ENCODE measurements around the gene SIRPA.
"Not testable (repeated sequence)": the region's sequence is repeated elsewhere in the genome, so short reads cannot be mapped to it uniquely, and the experiment has no call there.

SIRPA gene

DNA sequence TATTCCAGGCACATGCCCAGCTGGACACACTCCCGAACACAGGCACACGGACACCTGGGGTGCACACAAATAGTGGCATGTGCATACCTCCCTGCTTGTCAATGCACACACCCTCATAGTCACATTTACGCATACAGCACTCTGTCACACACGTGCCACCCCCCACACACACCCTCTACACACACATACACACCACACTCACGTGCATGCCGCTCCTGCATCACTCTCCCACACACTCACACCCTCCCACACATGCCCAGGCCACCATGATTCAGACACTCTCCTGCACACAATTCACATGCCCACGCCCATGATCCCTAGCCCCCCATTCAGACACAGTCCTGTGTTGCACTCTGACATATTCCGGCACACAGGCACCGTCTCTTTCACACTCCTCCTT lies 13.0 kb downstream of the SIRPA start:
- no peak for DNase-seq

DNA sequence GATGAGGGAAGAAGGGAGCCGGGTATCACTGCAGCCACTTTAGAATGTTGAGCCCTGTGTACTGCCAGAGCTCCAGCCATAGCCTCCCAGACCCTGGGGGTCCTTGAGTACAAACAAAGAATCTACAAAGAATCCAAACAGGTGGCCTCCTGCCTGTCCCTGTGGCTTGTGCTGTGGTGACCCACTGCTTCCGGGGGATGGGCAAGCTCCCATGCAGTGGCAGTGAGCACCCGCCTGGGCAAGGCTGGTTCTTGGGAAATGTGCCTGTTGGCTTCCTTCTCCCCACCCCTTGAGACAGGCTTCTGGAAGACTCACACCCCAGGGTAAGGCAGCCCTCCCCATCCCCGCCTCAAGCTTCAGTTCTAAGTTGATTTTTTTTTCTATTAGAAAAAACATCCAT lies 13.9 kb downstream of the SIRPA start:
- no peak for DNase-seq

GRCh38 chr20:1911536-1911935 lies 16.3 kb downstream of the SIRPA start:
- DNase-seq: no peak

- DNase-seq: no peak
Observed at GRCh38 chr20:1912053-1912452, 16.8 kb downstream of the SIRPA start.

GRCh38 chr20:1912646-1913045 lies 17.4 kb downstream of the SIRPA start:
- DNase-seq: no peak

GRCh38 chr20:1915233-1915632 lies 20.0 kb downstream of the SIRPA start:
- not testable (repeated sequence) for DNase-seq

DNA sequence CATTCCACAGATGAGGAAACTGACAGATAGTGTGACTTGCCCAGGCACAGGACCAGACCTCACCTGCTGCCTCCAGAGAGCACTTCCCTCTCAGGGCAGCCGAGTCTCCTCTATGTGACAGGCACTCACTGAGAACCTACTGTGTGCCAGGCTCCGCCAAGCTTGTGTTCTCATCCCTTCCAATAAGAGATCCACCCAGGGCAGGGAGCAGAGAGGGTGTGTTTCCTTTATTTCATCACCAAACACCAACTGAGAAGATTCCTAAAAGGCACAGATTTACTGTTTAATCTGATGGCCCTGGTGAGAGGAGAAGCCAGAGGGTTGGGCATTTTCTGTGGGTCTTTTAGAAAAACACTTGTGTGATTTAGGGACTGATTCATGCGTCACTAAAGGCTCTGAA lies 20.5 kb downstream of the SIRPA start:
- no peak for DNase-seq

DNA sequence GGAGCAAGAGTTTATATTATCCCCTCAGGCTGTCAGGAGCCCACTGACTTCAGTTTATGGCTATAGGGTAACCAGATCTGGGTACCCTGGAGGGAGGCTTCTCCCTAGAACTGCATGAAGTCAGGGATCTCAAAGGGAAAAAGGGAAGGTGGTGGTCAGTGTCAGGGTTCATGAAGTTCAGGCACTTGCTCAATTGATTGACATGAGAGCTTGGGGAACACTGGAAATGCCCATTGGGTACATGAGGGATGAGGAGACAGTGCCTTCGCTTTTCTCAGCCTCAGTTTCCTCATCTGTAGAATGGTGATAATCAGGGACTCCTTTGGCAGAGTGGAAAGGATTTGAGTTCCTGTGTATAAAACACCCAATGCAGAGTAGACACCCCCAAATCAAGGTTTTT lies 22.6 kb downstream of the SIRPA start:
- no peak for DNase-seq

DNA sequence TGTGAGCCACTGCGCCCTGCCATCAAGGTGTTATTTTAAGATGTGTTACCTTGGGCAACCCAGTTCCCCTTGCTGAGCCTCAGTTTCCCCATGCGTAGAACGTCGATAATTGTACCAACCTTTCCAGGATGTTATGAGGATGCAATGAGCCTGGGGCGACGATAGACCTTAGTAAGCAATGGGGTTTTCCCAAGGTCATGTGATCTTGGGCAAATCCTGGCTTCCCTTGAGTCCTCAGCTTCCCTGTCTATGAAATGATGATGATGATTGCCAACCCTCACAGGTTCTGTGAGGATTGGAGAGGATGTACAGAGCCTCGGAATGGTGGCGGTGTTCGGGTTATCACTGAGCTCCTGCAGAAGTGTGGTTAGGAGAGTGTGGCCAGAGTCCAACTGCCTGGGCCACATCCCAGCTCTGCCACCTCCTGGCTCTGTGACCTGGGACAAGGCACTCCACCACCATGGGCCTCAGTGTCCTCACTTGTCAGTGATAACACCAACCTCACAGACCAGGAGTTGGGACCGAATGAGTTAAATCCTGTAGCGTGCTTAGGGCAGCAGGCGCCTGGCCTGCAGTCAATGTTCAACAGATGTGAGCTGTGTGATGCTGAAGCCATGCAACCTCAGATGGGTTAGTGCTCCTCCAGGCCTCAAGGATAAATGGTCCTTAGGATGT lies 23.4 kb downstream of the SIRPA start:
- DNase-seq: no peak

GRCh38 chr20:1920252-1920651 lies 25.0 kb downstream of the SIRPA start:
- no peak for DNase-seq

- no peak for DNase-seq
Observed at GRCh38 chr20:1920826-1921225, 25.6 kb downstream of the SIRPA start.

- DNase-seq: not testable (repeated sequence)
Observed at GRCh38 chr20:1921985-1922384, 26.8 kb downstream of the SIRPA start.

DNA sequence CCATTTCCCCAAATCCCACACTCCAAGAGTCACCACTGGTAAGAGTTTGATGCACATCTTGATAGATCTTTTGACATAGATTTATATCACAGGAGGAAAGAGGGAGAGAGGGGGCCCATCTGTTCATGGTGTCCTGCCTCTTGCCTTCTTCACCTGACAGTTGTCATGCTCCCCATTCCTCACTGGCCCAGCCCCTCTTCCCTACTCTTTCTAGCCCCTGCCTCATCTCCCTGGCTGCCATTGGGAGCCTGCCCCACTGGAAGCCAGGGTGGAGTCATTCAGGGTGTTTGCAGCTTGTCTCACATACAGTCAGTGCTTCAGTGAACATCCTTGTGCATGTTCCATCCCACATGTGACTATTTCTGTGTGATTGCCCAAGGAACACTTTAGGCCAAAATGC lies 27.6 kb downstream of the SIRPA start:
- DNase-seq: no peak

- DNase-seq: no peak
Observed at GRCh38 chr20:1924910-1925861, 30.0 kb downstream of the SIRPA start.

GRCh38 chr20:1926237-1926636 lies 31.0 kb downstream of the SIRPA start:
- no peak for DNase-seq

GRCh38 chr20:1927217-1927616 lies 32.0 kb downstream of the SIRPA start:
- DNase-seq: no peak

- no peak for DNase-seq
Observed at GRCh38 chr20:1928154-1928553, 32.9 kb downstream of the SIRPA start.

DNA sequence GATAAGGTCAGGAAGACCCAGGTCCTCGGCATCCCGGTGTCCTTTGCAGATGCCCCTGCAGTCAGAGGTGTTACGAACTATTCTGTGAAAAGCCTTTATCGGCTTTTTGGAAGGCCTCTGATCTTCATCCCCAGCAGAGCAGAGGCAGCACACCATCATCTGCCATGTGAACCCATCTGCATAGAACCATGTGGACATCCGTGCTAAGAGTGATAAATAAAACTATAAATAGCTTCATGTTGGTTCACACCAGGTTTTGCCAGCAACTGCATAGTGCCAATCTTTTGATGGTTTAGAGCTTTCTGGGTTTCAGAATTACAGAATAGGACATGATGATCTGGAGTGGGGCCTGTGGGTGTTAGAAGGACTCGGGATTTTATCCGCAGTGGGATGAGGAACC lies 33.6 kb downstream of the SIRPA start:
- no peak for DNase-seq

- no peak for DNase-seq
Observed at GRCh38 chr20:1929460-1929859, 34.3 kb downstream of the SIRPA start.

GRCh38 chr20:1930165-1930564 lies 35.0 kb downstream of the SIRPA start:
- DNase-seq: no peak

DNA sequence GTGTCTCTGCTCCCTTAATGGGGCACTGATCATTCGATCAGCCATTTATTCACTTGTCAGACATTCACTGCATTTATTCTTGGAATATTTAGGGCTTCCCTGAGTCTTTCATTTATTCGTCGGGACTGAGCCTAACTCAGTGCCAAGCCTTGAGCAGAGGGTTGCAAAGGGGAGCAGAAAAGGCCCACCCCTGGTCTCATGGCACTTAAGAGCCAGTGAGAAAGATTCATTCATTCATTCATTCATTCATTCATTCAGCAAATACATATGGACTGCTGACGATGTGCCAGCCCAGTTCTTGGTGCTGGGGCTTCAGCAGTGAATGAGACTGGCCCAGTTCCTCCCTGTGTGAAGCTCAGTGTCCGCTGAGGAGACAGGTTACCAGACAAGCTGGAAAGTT lies 36.6 kb downstream of the SIRPA start:
- no peak for DNase-seq

- no peak for DNase-seq
Observed at GRCh38 chr20:1932971-1933370, 37.8 kb downstream of the SIRPA start.

- peak; percentile 68 for DNase-seq
Observed at GRCh38 chr20:1933465-1933870, 38.3 kb downstream of the SIRPA start.

GRCh38 chr20:1934156-1934555 lies 38.9 kb downstream of the SIRPA start:
- DNase-seq: peak; percentile 79

All from fibroblast of skin of back (primary cell).